Measurements from ENCODE around the gene SLC5A12.

SLC5A12 gene

DNA sequence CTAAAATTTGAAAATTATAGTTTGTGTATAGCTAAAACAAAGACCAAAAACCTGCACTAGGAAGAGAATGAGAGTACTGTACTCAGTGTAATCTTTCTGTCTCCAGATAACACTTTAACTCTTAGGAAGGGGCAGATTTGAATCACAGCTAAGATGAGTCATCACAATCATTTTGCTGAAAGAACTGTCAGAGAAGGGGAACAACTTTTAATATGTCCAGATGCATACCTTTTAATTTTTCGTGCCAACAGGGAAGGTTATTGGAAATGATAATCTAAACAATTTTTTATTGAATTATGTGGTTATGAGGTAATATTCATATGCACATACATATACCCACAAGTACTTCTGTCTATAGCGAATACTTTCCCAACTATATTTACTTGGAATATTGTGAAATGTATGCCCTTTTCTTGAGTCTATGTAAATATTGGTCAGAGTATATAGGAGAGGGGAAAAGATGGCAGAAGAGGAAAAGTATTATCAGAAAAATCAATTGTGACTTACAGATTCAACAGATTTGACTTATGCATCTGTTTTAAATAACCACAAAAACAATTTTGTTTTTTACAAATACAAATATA lies 98.7 kb downstream of the SLC5A12 start:
- TF ChIP-seq, protein P1, sequence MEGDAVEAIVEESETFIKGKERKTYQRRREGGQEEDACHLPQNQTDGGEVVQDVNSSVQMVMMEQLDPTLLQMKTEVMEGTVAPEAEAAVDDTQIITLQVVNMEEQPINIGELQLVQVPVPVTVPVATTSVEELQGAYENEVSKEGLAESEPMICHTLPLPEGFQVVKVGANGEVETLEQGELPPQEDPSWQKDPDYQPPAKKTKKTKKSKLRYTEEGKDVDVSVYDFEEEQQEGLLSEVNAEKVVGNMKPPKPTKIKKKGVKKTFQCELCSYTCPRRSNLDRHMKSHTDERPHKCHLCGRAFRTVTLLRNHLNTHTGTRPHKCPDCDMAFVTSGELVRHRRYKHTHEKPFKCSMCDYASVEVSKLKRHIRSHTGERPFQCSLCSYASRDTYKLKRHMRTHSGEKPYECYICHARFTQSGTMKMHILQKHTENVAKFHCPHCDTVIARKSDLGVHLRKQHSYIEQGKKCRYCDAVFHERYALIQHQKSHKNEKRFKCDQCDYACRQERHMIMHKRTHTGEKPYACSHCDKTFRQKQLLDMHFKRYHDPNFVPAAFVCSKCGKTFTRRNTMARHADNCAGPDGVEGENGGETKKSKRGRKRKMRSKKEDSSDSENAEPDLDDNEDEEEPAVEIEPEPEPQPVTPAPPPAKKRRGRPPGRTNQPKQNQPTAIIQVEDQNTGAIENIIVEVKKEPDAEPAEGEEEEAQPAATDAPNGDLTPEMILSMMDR (IDR thresholded peaks at IDR 0.05; ENCODE audit: borderline replicate concordance, control extremely low read depth, extremely low read depth, insufficient read depth, missing control alignments): no peak
- in situ Hi-C loops (cut with MboI; ENCODE audit: low sequenced_read_pairs, unreplicated experiment): no loop called here

DNA sequence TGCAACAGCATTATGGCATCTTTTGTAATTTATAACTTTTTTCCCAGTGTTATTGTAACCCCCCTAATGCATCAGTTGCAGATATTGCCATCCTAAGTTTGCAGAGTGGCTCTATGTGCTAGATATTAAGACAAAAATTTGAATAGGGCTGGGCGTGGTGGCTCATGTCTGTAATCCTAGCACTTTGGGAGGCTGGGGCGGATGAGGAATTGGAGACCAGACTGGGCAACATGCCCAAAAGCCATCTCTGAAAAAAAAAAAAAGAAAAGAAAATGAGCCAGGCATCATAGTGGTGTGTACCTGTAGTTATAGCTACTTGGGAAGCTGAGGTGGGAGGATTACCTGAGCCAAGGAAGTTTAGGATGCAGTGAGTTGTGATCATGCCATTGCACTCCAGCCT lies 99.7 kb downstream of the SLC5A12 start:
- in situ Hi-C loops (cut with MboI; ENCODE audit: low sequenced_read_pairs, unreplicated experiment): no loop called here
- no peak for DNase-seq (ENCODE audit: low spot score)
- TF ChIP-seq, protein P1 (IDR thresholded peaks at IDR 0.05; ENCODE audit: borderline replicate concordance, control extremely low read depth, extremely low read depth, insufficient read depth, missing control alignments): no peak

More for the DNA sequence above, 98.7 kb downstream of the SLC5A12 start:
- DNase-seq (ENCODE audit: low spot score): peak; percentile 26

DNA sequence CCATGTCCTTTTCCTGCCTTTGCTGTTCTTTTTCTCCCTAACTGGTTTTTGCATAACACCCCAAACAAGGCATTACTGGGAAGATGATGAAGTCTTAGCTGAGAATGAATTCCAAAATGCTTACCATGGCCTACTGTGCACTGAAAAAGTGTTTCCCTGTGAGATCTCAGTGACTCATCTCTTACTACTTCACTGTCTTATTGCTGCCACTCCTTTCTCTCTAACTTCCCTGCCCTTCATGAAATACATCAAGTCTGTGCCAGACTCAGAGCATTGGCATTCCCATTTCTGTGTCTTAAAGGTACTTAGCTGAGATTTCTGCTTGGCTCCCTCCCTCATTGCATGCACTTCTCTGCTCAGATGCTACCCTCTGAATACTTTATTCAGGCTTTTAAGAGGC lies 100.7 kb downstream of the SLC5A12 start:
- DNase-seq (ENCODE audit: low spot score): no peak
- in situ Hi-C loops (cut with MboI; ENCODE audit: low sequenced_read_pairs, unreplicated experiment): no loop called here
- TF ChIP-seq, protein P1 (IDR thresholded peaks at IDR 0.05; ENCODE audit: borderline replicate concordance, control extremely low read depth, extremely low read depth, insufficient read depth, missing control alignments): no peak

DNA sequence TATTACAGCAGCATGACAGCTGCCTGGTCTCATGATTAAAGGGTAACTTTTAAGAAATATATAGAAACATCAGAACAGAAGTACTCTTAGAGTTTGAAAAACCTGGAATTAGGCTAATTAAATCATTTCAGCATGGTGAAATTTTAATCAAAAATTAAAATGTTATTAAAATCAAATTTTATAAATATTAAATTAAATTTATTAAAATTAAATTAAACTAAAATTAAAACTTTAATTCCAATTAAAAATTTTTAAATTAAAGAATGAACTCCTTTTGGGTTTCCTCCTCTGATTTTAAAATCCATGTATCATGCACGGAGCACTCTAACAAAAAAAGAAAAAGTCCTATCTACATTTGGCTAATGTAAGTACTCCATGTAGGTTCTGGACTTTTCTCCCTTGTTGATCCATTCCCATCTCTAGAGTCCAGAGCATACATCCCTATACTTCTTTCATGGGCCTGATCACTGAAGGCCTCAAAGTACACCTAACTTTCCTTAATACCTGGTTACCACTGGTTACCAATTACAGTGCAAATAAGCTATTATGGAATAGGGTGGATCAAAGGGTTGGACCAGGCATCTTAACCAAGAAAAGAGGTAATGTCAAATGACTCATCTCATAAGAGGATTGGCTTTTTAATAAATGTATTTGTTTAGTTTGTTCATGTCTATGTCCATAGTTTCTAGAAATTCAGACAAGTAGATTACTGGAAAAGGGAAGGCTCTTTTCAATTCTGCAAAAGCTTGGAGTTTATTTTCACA lies 101.4 kb downstream of the SLC5A12 start:
- in situ Hi-C loops (cut with MboI; ENCODE audit: low sequenced_read_pairs, unreplicated experiment): no loop called here
- DNase-seq (ENCODE audit: low spot score): no peak
- TF ChIP-seq, protein P1 (IDR thresholded peaks at IDR 0.05; ENCODE audit: borderline replicate concordance, control extremely low read depth, extremely low read depth, insufficient read depth, missing control alignments): no peak

DNA sequence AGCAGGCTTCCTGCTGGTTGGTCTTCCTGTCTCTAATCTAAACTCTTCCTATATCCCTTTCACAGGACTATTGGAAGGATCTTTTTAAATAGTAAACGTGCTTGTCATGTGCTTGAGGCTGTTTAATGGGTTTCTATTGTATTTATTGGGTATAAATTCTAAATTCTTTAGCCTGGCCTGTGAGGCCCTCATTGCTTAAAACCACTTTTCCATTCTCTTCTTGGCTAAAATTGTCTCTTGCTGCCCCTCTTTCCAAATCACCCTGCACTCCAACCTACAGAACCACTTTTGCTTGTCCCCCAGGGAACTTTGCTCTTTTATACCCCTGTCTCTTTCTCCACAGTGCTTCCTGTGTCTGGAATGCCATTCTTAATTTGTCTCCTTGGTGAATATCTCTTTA lies 103.4 kb downstream of the SLC5A12 start:
- in situ Hi-C loops (cut with MboI; ENCODE audit: low sequenced_read_pairs, unreplicated experiment): no loop called here
- no peak for DNase-seq (ENCODE audit: low spot score)
- TF ChIP-seq, protein P1 (IDR thresholded peaks at IDR 0.05; ENCODE audit: borderline replicate concordance, control extremely low read depth, extremely low read depth, insufficient read depth, missing control alignments): no peak

Data from GM13976 (cell line).